ENCODE data around the gene LANCL2.

- TF ChIP-seq CTCF (conservative IDR thresholded peaks at IDR 0.05) (no peak), EZH2 (IDR thresholded peaks at IDR 0.05; ENCODE audit: low read depth) (no peak)
Measured at GRCh38 chr7:55427800-55428199, 62.7 kb downstream of the LANCL2 start.

Measured in PC-9 (cell line).